Fibroblast of lung (primary cell): ENCODE measurements around the gene PGAP3.

Source experiments
- EZH2 ChIP-seq: IDR thresholded peaks from 2 replicates; pipeline ENCODE4 v1.5.1; 2012; ENCODE audit warnings: low read length, control low read depth, mild to moderate bottlenecking; ENCODE audit errors: missing control alignments
- TF ChIP-seq, protein P1 (sequence below), 2 donors: IDR thresholded peaks in 1 of 2; conservative IDR thresholded peaks in 1 of 2; 1 replicate in 1 of 2; 2 replicates in 1 of 2; pipeline ENCODE4 v1.5.1; 2011 to 2012; ENCODE audit warnings: low read length in 2 of 2, control low read depth in 1 of 2, inconsistent platforms in 1 of 2, low read depth in 1 of 2, mild to moderate bottlenecking in 1 of 2

DNA sequence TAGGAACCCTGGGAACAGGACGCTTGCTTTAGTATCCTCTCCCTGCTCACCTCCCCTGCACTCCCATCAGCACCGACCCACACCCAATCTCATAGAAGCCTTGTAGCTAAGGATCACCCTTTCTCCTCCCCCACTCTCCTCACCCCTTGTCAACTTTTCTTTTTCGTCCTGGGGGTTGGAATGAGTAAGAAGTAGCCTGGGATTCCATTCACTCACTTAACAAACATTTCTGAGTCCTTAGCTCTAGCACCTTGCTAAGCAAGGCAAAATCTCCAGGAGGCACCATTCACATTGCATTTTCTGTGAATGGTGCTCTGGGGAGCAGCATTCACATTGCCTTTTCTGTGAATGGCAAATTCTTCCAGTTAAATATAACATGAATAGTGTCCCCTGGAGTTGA lies 1.1 kb upstream of the PGAP3 start:
- TF ChIP-seq EZH2, result no peak
- TF ChIP-seq, protein P1, sequence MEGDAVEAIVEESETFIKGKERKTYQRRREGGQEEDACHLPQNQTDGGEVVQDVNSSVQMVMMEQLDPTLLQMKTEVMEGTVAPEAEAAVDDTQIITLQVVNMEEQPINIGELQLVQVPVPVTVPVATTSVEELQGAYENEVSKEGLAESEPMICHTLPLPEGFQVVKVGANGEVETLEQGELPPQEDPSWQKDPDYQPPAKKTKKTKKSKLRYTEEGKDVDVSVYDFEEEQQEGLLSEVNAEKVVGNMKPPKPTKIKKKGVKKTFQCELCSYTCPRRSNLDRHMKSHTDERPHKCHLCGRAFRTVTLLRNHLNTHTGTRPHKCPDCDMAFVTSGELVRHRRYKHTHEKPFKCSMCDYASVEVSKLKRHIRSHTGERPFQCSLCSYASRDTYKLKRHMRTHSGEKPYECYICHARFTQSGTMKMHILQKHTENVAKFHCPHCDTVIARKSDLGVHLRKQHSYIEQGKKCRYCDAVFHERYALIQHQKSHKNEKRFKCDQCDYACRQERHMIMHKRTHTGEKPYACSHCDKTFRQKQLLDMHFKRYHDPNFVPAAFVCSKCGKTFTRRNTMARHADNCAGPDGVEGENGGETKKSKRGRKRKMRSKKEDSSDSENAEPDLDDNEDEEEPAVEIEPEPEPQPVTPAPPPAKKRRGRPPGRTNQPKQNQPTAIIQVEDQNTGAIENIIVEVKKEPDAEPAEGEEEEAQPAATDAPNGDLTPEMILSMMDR (conservative IDR thresholded peaks at IDR 0.05 in 1 of 2, IDR thresholded peaks at IDR 0.05 in 1 of 2; ENCODE audit: low read depth in 1 of 2, low read length in 2 of 2), result no peak
